ENCODE measurements around the gene SMIM41.

SMIM41 gene

GRCh38 chr12:52084491-52085231 is 5.2 kb downstream of the SMIM41 start:
- TF ChIP-seq CTCF (IDR thresholded peaks at IDR 0.05; ENCODE audit: low read depth, low read length), result no peak
- DNase-seq (ENCODE audit: extremely low read depth, low read depth), result no peak

GRCh38 chr12:52085682-52086180 is 6.2 kb downstream of the SMIM41 start:
- DNase-seq (ENCODE audit: extremely low read depth, low read depth), result no peak
- TF ChIP-seq CTCF (IDR thresholded peaks at IDR 0.05; ENCODE audit: low read depth, low read length), result no peak

- no peak for DNase-seq (ENCODE audit: extremely low read depth, low read depth)
- no peak for TF ChIP-seq CTCF (IDR thresholded peaks at IDR 0.05; ENCODE audit: low read depth, low read length)
Observed at GRCh38 chr12:52086366-52086765, 6.9 kb downstream of the SMIM41 start.

GRCh38 chr12:52086944-52087835 is 7.7 kb downstream of the SMIM41 start:
- no peak for DNase-seq (ENCODE audit: extremely low read depth, low read depth)
- TF ChIP-seq CTCF (IDR thresholded peaks at IDR 0.05; ENCODE audit: low read depth, low read length), result no peak

GRCh38 chr12:52087961-52088820 is 8.7 kb downstream of the SMIM41 start:
- TF ChIP-seq CTCF (IDR thresholded peaks at IDR 0.05; ENCODE audit: low read depth, low read length), result no peak
- DNase-seq (ENCODE audit: extremely low read depth, low read depth), result no peak

GRCh38 chr12:52089491-52089890 is 10.0 kb downstream of the SMIM41 start:
- DNase-seq (ENCODE audit: extremely low read depth, low read depth), result no peak
- TF ChIP-seq CTCF (IDR thresholded peaks at IDR 0.05; ENCODE audit: low read depth, low read length), result no peak

All from AG09319 (cell line).